ENCODE measurements around the gene GPR6.

GPR6 gene

DNA sequence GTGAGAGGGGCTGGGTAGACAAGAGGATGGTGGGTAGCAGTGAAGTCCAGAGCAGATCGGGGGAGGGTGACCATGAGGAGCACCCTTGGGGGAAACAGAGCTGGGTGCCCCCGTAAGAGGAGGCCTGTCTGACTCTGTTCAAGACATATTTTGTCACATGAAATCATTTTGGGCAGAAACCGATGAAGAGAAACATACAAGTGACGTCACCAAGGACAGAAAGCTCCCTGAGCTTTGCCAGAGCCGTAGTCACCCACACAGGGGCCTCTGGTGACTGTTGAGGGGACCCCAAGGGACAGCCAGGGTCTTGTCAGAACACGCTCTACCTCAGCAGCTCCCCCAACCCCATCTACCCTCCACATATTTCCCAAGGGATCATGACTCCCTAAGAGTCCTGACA, 39.2 kb downstream of the GPR6 start:
- Histone ChIP-seq H3K9ac (no peak overlapping the region), H3K79me2 (ENCODE audit: insufficient read depth, low read depth) (no peaks in the 10 kb centered on the region), H3K36me3 (ENCODE audit: insufficient read depth) (no peaks in the 10 kb centered on the region), H3K27ac (no peak overlapping the region), H3K27me3 (ENCODE audit: insufficient read depth, low read depth) (no peaks in the 10 kb centered on the region), H3K4me3 (IDR thresholded peaks at IDR 0.05; ENCODE audit: insufficient read depth, low read depth, low read length) (no peak overlapping the region), H2AFZ (ENCODE audit: low read depth) (no peak overlapping the region), H3K4me1 (ENCODE audit: low read depth, poor library complexity, severe bottlenecking) (no peaks in the 10 kb centered on the region), H3K4me2 (no peak overlapping the region), H4K20me1 (ENCODE audit: insufficient read depth) (no peaks in the 10 kb centered on the region)
- TF ChIP-seq, protein P1, sequence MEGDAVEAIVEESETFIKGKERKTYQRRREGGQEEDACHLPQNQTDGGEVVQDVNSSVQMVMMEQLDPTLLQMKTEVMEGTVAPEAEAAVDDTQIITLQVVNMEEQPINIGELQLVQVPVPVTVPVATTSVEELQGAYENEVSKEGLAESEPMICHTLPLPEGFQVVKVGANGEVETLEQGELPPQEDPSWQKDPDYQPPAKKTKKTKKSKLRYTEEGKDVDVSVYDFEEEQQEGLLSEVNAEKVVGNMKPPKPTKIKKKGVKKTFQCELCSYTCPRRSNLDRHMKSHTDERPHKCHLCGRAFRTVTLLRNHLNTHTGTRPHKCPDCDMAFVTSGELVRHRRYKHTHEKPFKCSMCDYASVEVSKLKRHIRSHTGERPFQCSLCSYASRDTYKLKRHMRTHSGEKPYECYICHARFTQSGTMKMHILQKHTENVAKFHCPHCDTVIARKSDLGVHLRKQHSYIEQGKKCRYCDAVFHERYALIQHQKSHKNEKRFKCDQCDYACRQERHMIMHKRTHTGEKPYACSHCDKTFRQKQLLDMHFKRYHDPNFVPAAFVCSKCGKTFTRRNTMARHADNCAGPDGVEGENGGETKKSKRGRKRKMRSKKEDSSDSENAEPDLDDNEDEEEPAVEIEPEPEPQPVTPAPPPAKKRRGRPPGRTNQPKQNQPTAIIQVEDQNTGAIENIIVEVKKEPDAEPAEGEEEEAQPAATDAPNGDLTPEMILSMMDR (conservative IDR thresholded peaks at IDR 0.05; ENCODE audit: low read depth, low read length): no peak

DNA sequence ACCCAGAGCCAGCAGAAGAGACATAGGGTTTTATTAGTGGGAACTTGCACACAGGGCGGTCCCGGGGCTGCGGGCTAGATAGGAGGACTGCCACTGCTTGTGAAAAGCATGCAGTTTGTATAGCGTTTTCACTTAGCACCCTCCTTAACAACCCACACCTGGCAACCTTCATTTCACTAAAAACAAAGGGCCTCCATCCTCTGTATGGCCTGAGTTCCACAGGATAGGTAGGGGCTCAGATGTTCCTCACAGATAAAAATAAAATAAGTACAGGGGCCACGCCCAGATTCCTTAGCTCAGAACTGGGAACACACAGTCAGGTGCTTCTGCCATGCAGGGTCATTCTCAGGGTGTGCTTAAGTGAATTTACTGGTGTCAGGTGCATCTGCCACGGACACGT, 39.8 kb downstream of the GPR6 start:
- Histone ChIP-seq H3K27ac (no peak overlapping the region), H3K36me3 (ENCODE audit: insufficient read depth) (no peaks in the 10 kb centered on the region), H3K4me2 (no peak overlapping the region), H3K27me3 (ENCODE audit: insufficient read depth, low read depth) (no peaks in the 10 kb centered on the region), H3K9ac (no peak overlapping the region), H3K4me3 (IDR thresholded peaks at IDR 0.05; ENCODE audit: insufficient read depth, low read depth, low read length) (no peak overlapping the region), H3K79me2 (ENCODE audit: insufficient read depth, low read depth) (no peaks in the 10 kb centered on the region), H2AFZ (ENCODE audit: low read depth) (no peak overlapping the region), H4K20me1 (ENCODE audit: insufficient read depth) (no peaks in the 10 kb centered on the region), H3K4me1 (ENCODE audit: low read depth, poor library complexity, severe bottlenecking) (no peaks in the 10 kb centered on the region)
- TF ChIP-seq, protein P1 (conservative IDR thresholded peaks at IDR 0.05; ENCODE audit: low read depth, low read length): no peak

- Histone ChIP-seq H2AFZ (ENCODE audit: low read depth) (no peak overlapping the region), H3K27ac (no peak overlapping the region), H3K36me3 (ENCODE audit: insufficient read depth) (no peaks in the 10 kb centered on the region), H3K27me3 (ENCODE audit: insufficient read depth, low read depth) (no peaks in the 10 kb centered on the region), H3K4me2 (no peak overlapping the region), H3K4me3 (IDR thresholded peaks at IDR 0.05; ENCODE audit: insufficient read depth, low read depth, low read length) (no peak overlapping the region), H3K9ac (no peak overlapping the region), H3K4me1 (ENCODE audit: low read depth, poor library complexity, severe bottlenecking) (no peaks in the 10 kb centered on the region), H4K20me1 (ENCODE audit: insufficient read depth) (no peaks in the 10 kb centered on the region), H3K79me2 (ENCODE audit: insufficient read depth, low read depth) (no peaks in the 10 kb centered on the region)
- TF ChIP-seq, protein P1 (conservative IDR thresholded peaks at IDR 0.05; ENCODE audit: low read depth, low read length): no peak
Measured at GRCh38 chr6:110018486-110018885, 40.4 kb downstream of the GPR6 start.

GRCh38 chr6:110020888-110021287, 42.8 kb downstream of the GPR6 start:
- Histone ChIP-seq H3K4me3 (IDR thresholded peaks at IDR 0.05; ENCODE audit: insufficient read depth, low read depth, low read length) (no peak overlapping the region), H3K4me2 (no peak overlapping the region), H3K9ac (no peak overlapping the region), H3K79me2 (ENCODE audit: insufficient read depth, low read depth) (no peaks in the 10 kb centered on the region), H3K27me3 (ENCODE audit: insufficient read depth, low read depth) (no peaks in the 10 kb centered on the region), H2AFZ (ENCODE audit: low read depth) (no peak overlapping the region), H3K4me1 (ENCODE audit: low read depth, poor library complexity, severe bottlenecking) (no peaks in the 10 kb centered on the region), H3K36me3 (ENCODE audit: insufficient read depth) (no peaks in the 10 kb centered on the region), H3K27ac (no peak overlapping the region), H4K20me1 (ENCODE audit: insufficient read depth) (no peaks in the 10 kb centered on the region)
- TF ChIP-seq, protein P1 (conservative IDR thresholded peaks at IDR 0.05; ENCODE audit: low read depth, low read length): no peak

Data from KMS-11 (cell line).